Measurements from ENCODE around the gene METRNL.
"Not testable (repeated sequence)": the region's sequence is repeated elsewhere in the genome, so short reads cannot be mapped to it uniquely, and the experiment has no call there.

METRNL gene, protein sequence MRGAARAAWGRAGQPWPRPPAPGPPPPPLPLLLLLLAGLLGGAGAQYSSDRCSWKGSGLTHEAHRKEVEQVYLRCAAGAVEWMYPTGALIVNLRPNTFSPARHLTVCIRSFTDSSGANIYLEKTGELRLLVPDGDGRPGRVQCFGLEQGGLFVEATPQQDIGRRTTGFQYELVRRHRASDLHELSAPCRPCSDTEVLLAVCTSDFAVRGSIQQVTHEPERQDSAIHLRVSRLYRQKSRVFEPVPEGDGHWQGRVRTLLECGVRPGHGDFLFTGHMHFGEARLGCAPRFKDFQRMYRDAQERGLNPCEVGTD

DNA sequence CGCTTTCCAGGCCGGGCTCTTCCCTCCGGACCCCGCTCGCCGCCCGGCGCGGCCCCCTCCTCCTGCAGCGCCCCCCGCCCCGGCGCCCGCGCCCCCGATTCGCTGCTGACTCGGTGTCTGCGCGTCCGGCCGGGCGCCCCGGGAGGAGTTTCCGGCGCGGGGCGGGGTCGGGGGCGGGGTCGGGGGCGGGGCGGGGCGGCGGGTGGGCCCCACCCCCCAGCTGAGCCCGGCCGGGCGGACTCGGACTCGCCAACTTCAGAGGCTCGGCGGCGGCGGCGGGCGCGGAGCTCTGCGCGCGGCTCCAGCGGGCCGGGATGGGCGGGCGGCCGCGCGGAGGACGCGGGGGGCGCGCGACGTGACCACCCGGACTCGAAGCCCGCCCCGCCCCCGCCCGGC, at the start of gene METRNL:
Gene METRNL, plus strand, starts transcription at position 258 of the 396 bp plus-strand sequence. CDS start 207 bp downstream, outside the sequence.
- Histone ChIP-seq H3K9me3 (ENCODE audit: control insufficient read depth, insufficient read depth, low read length) (no peaks in the 10 kb centered on the region), H3K4me3 (ENCODE audit: low read depth, low read length) (peak within 1 kb of the TSS; percentile 66), H3K4me1 (ENCODE audit: control insufficient read depth, insufficient read depth, low read length) (peaks cover 33% of the 10 kb centered on the region), H3K27me3 (ENCODE audit: control insufficient read depth, insufficient read depth, low read length) (peaks cover 45% of the 10 kb centered on the region), H3K9ac (ENCODE audit: low read depth, low read length) (no peak within 1 kb of the TSS), H3K27ac (ENCODE audit: low read depth, low read length) (no peak within 1 kb of the TSS), H3K36me3 (ENCODE audit: control insufficient read depth, insufficient read depth, low read length) (no peaks in the 10 kb centered on the region)

DNA sequence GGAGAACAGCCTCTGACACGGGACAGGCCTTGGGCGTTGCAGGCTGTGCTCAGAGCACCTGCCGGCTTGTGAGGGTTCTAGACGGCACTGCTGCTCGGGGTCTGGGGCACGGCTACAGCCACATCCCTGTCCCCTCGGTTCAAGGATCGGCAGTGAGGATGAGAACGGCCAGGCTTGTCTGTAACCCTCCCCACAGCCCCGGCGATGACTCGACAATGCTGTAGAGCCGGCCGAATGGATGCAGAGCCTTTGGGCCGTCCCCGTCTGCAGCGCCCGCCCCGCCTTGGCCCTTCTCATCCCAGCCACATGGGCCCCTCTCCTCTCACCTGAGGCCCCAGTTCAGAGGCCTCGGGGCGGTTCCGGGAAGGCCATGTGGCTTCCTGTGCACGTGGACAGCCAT, 49.0 kb upstream of the METRNL start:
- no peak overlapping the region for H3K27ac ChIP-seq (ENCODE audit: low read depth, low read length)
- H3K4me1 ChIP-seq (ENCODE audit: control insufficient read depth, insufficient read depth, low read length): no peaks in the 10 kb centered on the region
- H3K9ac ChIP-seq (ENCODE audit: low read depth, low read length): no peak overlapping the region
- H3K4me3 ChIP-seq (ENCODE audit: low read depth, low read length): no peak overlapping the region
- H3K27me3 ChIP-seq (ENCODE audit: control insufficient read depth, insufficient read depth, low read length): no peaks in the 10 kb centered on the region
- H3K36me3 ChIP-seq (ENCODE audit: control insufficient read depth, insufficient read depth, low read length): peaks cover 7% of the 10 kb centered on the region; the same call in 1 of the 2 replicates
- no peaks in the 10 kb centered on the region for H3K9me3 ChIP-seq (ENCODE audit: control insufficient read depth, insufficient read depth, low read length)

DNA sequence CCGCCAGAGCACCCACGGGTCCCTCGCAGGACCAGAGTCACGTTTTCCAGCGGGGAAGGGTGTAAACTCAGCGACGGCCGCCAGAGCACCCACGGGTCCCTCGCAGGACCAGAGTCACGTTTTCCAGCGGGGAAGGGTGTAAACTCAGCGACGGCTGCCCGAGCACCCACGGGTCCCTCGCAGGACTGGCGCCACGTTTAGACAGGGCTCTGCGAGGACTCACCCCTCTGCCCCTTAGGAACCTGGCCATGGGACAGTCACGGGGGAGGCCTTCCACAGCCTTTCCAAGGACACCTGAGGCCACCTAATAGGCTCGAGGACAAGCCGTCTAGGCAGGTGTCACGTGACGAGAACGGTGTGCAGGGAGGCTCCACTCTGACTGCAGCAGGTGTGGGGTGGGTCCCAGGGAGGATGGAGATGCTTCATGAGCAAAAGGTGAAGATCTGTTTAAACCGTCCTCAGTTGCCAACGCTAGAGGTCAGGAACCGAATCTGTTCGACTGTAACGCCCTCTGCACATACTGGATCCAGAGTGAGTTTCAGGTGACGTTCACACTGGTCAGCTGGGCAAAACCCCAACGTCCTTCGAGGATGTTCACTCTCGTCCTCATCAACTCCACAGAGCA, 48.0 kb upstream of the METRNL start:
- H3K4me1 ChIP-seq (ENCODE audit: control insufficient read depth, insufficient read depth, low read length): no peaks in the 10 kb centered on the region
- H3K4me3 ChIP-seq (ENCODE audit: low read depth, low read length): no peak overlapping the region
- H3K9ac ChIP-seq (ENCODE audit: low read depth, low read length): no peak overlapping the region
- no peaks in the 10 kb centered on the region for H3K27me3 ChIP-seq (ENCODE audit: control insufficient read depth, insufficient read depth, low read length)
- H3K36me3 ChIP-seq (ENCODE audit: control insufficient read depth, insufficient read depth, low read length): peaks cover 7% of the 10 kb centered on the region; the same call in 1 of the 2 replicates
- no peak overlapping the region for H3K27ac ChIP-seq (ENCODE audit: low read depth, low read length)
- H3K9me3 ChIP-seq (ENCODE audit: control insufficient read depth, insufficient read depth, low read length): no peaks in the 10 kb centered on the region

DNA sequence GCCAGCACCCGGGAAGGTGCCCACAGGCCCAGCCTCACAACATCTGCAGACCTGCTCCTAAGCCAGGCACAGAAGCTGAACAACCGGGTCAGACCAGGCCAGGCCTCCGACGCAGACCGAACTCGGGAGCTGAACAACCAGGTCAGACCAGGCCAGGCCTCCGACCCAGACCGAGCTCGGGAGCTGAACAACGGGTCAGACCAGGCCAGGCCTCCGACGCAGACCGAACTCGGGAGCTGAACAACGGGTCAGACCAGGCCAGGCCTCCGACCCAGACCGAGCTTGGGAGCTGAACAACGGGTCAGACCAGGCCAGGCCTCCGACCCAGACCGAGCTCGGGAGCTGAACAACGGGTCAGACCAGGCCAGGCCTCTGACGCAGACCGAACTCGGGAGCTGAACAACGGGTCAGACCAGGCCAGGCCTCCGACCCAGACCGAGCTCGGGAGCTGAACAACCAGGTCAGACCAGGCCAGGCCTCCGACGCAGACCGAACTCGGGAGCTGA, 47.4 kb upstream of the METRNL start:
- not testable (repeated sequence) for H3K9me3 ChIP-seq (ENCODE audit: control insufficient read depth, insufficient read depth, low read length); H3K4me3 ChIP-seq (ENCODE audit: low read depth, low read length); H3K27ac ChIP-seq (ENCODE audit: low read depth, low read length); H3K4me1 ChIP-seq (ENCODE audit: control insufficient read depth, insufficient read depth, low read length); H3K9ac ChIP-seq (ENCODE audit: low read depth, low read length); H3K36me3 ChIP-seq (ENCODE audit: control insufficient read depth, insufficient read depth, low read length); H3K27me3 ChIP-seq (ENCODE audit: control insufficient read depth, insufficient read depth, low read length)

DNA sequence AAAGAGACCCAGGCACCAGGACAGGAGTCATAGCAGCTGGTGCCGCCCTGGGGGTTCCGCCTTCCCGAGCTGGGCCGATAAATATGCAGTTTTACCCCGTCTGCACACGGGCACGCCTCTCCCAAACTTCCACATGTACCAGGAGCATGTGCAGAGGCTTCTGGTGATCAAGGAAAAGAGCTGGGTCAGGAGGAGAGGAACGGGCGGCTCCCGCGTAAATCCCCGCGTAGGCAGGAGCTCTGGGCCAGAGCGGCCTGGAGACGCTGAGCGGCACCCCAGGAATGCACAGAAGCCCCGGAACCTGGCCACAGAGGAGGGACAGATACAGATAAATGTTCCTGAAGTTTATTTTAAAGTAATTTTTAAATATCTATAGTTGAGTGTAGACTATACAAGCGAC, 46.6 kb upstream of the METRNL start:
- H3K9ac ChIP-seq (ENCODE audit: low read depth, low read length): no peak overlapping the region
- no peak overlapping the region for H3K27ac ChIP-seq (ENCODE audit: low read depth, low read length)
- H3K36me3 ChIP-seq (ENCODE audit: control insufficient read depth, insufficient read depth, low read length): peaks cover 7% of the 10 kb centered on the region; the same call in 1 of the 2 replicates
- H3K27me3 ChIP-seq (ENCODE audit: control insufficient read depth, insufficient read depth, low read length): no peaks in the 10 kb centered on the region
- no peaks in the 10 kb centered on the region for H3K9me3 ChIP-seq (ENCODE audit: control insufficient read depth, insufficient read depth, low read length)
- H3K4me1 ChIP-seq (ENCODE audit: control insufficient read depth, insufficient read depth, low read length): no peaks in the 10 kb centered on the region
- H3K4me3 ChIP-seq (ENCODE audit: low read depth, low read length): no peak overlapping the region

DNA sequence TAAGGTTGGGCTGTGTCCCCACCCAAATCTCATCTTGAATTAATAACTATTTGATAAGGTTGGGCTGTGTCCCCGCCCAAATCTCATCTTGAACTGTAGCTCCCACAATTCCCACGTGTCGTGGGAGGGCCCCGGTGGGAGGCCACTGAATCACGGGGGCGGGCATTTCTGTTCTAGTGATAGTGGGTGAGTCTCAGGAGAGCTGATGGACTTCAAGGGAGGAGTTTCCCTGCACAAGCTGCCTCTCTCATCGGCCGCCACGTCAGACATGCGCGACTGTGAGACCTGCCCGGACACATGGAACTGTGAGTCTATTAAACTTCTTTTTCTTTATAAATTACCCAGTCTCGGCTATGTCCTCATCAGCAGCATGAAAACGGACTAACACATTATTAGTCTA, 44.9 kb upstream of the METRNL start:
- Histone ChIP-seq H3K27me3 (ENCODE audit: control insufficient read depth, insufficient read depth, low read length) (no peaks in the 10 kb centered on the region), H3K4me1 (ENCODE audit: control insufficient read depth, insufficient read depth, low read length) (no peaks in the 10 kb centered on the region), H3K27ac (ENCODE audit: low read depth, low read length) (no peak overlapping the region), H3K36me3 (ENCODE audit: control insufficient read depth, insufficient read depth, low read length) (peaks cover 7% of the 10 kb centered on the region; the same call in 1 of the 2 replicates), H3K9me3 (ENCODE audit: control insufficient read depth, insufficient read depth, low read length) (no peaks in the 10 kb centered on the region), H3K9ac (ENCODE audit: low read depth, low read length) (no peak overlapping the region), H3K4me3 (ENCODE audit: low read depth, low read length) (no peak overlapping the region)

DNA sequence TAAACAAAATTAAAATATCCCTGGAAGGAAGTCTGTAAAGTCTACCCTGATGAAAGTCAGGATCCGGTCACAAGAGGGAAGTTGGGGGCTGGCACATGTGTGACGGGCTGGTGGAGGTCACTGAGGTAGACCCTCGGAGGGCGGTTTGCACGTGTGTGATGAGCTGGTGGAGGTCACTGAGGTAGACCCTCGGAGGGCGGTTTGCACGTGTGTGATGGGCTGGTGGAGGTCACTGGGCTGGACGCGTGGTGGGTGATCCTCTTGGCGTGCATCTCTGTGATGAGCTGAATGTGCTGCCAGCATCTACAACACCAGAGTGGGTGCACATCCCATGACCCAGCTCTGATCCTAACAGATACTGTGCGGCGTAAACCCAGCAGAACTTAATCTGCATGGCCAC, 43.7 kb upstream of the METRNL start:
- Histone ChIP-seq H3K9ac (ENCODE audit: low read depth, low read length) (no peak overlapping the region), H3K27me3 (ENCODE audit: control insufficient read depth, insufficient read depth, low read length) (no peaks in the 10 kb centered on the region), H3K27ac (ENCODE audit: low read depth, low read length) (no peak overlapping the region), H3K4me1 (ENCODE audit: control insufficient read depth, insufficient read depth, low read length) (no peaks in the 10 kb centered on the region), H3K9me3 (ENCODE audit: control insufficient read depth, insufficient read depth, low read length) (peaks cover 6% of the 10 kb centered on the region; the same call in 1 of the 2 replicates), H3K36me3 (ENCODE audit: control insufficient read depth, insufficient read depth, low read length) (peaks cover 7% of the 10 kb centered on the region; the same call in 1 of the 2 replicates), H3K4me3 (ENCODE audit: low read depth, low read length) (no peak overlapping the region)

DNA sequence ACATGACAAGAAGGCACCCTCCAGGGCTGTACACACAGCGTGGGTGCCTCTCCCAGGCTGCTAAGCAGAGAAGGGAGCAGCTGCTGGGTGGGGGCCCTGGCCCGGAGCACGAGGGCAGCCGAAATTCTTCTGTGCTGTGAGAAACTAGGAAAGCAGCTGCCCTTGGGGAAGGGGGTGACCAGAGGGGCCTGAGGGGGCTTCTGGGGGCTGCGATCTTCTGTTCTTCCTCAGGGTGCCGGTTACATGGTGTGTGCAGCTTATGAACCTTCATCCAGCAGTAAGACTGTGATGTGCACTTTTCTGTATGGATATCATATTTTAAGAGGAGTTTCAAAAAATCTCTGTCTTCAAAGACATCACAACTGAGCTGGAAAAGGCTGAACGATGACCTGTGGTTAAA, 43.2 kb upstream of the METRNL start:
- peaks cover 9% of the 10 kb centered on the region for H3K9me3 ChIP-seq (ENCODE audit: control insufficient read depth, insufficient read depth, low read length)
- H3K36me3 ChIP-seq (ENCODE audit: control insufficient read depth, insufficient read depth, low read length): peaks cover 7% of the 10 kb centered on the region; the same call in 1 of the 2 replicates
- H3K9ac ChIP-seq (ENCODE audit: low read depth, low read length): no peak overlapping the region
- H3K27me3 ChIP-seq (ENCODE audit: control insufficient read depth, insufficient read depth, low read length): no peaks in the 10 kb centered on the region
- H3K27ac ChIP-seq (ENCODE audit: low read depth, low read length): no peak overlapping the region
- H3K4me1 ChIP-seq (ENCODE audit: control insufficient read depth, insufficient read depth, low read length): no peaks in the 10 kb centered on the region
- H3K4me3 ChIP-seq (ENCODE audit: low read depth, low read length): no peak overlapping the region

DNA sequence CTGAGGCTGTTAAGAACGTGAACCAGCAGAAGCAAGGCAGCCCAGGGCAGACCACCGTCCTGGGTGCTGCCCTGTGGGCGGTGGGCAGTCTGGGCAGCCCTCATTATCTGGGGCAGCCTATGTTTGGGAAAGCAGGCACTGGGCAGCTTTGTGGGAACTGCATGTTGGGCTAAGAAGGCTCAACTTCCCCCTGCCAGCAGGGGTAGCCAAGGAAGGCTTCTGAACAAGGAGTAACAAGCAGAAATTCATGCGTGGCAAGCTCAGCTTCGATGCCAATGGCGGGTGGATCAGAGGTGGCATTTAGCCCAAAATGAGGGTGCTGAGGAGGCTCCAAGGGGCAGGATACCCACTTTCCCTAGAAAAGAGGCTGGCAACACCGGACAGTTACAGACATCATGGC, 42.7 kb upstream of the METRNL start:
- Histone ChIP-seq H3K9me3 (ENCODE audit: control insufficient read depth, insufficient read depth, low read length) (peaks cover 13% of the 10 kb centered on the region), H3K4me1 (ENCODE audit: control insufficient read depth, insufficient read depth, low read length) (no peaks in the 10 kb centered on the region), H3K36me3 (ENCODE audit: control insufficient read depth, insufficient read depth, low read length) (peaks cover 10% of the 10 kb centered on the region; the same call in 1 of the 2 replicates), H3K4me3 (ENCODE audit: low read depth, low read length) (no peak overlapping the region), H3K9ac (ENCODE audit: low read depth, low read length) (no peak overlapping the region), H3K27me3 (ENCODE audit: control insufficient read depth, insufficient read depth, low read length) (no peaks in the 10 kb centered on the region), H3K27ac (ENCODE audit: low read depth, low read length) (no peak overlapping the region)

DNA sequence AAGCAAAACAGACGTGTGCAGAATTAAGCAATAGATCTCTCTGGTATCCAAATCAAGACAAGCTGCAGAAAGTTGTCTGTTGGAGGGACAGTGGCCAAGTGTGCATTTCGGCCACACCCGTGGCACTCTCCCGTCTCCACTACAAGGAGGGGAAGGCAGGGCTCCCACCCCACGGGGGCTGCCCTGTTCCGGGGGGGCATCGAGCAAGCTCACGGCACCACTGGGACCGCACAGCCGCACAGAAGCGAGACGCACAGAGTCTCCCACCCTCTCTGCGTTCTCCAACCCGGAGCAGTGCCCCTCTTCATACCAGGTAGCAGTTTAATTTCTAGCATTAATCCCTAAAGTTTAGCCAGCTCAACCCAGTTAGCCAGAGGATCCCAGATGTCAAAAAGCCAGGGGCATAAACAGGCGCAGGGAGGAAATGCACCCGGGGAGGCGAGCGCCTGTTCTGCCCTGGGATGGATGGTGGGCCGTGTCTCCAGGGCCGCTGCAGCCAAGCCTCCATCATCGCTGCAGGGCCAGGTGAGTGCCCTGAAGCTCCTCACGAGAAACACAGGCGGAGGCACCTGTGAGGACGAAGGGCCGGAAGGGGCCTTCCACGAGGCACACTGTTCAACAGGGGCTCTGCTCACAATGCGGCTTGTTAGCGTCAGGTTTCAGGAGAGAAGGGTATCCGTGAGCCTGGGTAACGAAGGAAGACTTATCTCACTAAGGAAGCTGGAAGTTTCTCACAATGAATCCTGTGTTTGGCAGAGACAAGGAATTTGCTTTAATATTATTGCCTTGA, 42.1 kb upstream of the METRNL start:
- no peaks in the 10 kb centered on the region for H3K27me3 ChIP-seq (ENCODE audit: control insufficient read depth, insufficient read depth, low read length)
- no peak overlapping the region for H3K9ac ChIP-seq (ENCODE audit: low read depth, low read length)
- H3K4me3 ChIP-seq (ENCODE audit: low read depth, low read length): no peak overlapping the region
- no peak overlapping the region for H3K27ac ChIP-seq (ENCODE audit: low read depth, low read length)
- H3K9me3 ChIP-seq (ENCODE audit: control insufficient read depth, insufficient read depth, low read length): peaks cover 20% of the 10 kb centered on the region
- no peaks in the 10 kb centered on the region for H3K4me1 ChIP-seq (ENCODE audit: control insufficient read depth, insufficient read depth, low read length)
- H3K36me3 ChIP-seq (ENCODE audit: control insufficient read depth, insufficient read depth, low read length): peaks cover 13% of the 10 kb centered on the region; the same call in 1 of the 2 replicates

DNA sequence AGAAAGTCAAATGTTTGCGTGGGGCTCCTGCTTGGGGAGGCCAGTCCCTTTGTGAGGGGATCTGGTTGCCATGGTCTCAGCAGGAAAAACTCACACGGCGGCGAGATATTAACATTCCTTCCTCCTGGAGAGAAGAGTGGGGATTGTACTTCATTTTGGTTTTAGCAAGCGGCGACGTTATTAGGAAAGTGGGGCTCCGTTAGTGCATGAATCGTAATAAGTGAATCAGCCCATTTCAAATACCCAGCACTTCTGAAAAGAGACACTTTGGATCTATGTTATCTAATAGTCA, 41.6 kb upstream of the METRNL start:
- Histone ChIP-seq H3K4me3 (ENCODE audit: low read depth, low read length) (no peak overlapping the region), H3K9me3 (ENCODE audit: control insufficient read depth, insufficient read depth, low read length) (peaks cover 23% of the 10 kb centered on the region), H3K36me3 (ENCODE audit: control insufficient read depth, insufficient read depth, low read length) (peaks cover 12% of the 10 kb centered on the region; the same call in 1 of the 2 replicates), H3K27me3 (ENCODE audit: control insufficient read depth, insufficient read depth, low read length) (no peaks in the 10 kb centered on the region), H3K4me1 (ENCODE audit: control insufficient read depth, insufficient read depth, low read length) (no peaks in the 10 kb centered on the region), H3K9ac (ENCODE audit: low read depth, low read length) (no peak overlapping the region), H3K27ac (ENCODE audit: low read depth, low read length) (no peak overlapping the region)
